ENCODE results near the gene PRKAR1B. TPM values are rescaled to one million over a fixed set of nuclear protein-coding genes. Genes with fewer than 3 reads are reported as not detected.

Gene PRKAR1B
- total and polyA plus RNA-seq, 10 of the 15 experiments (the other 5 are each of a cell fraction or from before 2014, with no cell fraction given): 1.4 to 45.6 (median 19.3) TPM

GRCh38 chr7:525740-526139 lies 201.3 kb downstream of the PRKAR1B start (continued):
- TF ChIP-seq RELB (IDR thresholded peaks at IDR 0.05; ENCODE audit: low read depth): no peak
- TF ChIP-seq RFX5 (IDR thresholded peaks at IDR 0.05; ENCODE audit: low read depth, low read length): no peak
- no peak for TF ChIP-seq PML (IDR thresholded peaks at IDR 0.05; ENCODE audit: low read length)
- TF ChIP-seq ELK1 (IDR thresholded peaks at IDR 0.05; ENCODE audit: low read depth, low read length): no peak
- no peak for TF ChIP-seq FOS (IDR thresholded peaks at IDR 0.05; ENCODE audit: borderline replicate concordance, extremely low read depth, insufficient read length)
- TF ChIP-seq NR2C1 (IDR thresholded peaks at IDR 0.05): no peak
- TF ChIP-seq SMAD1 (IDR thresholded peaks at IDR 0.05; ENCODE audit: low read depth, partially characterized antibody): no peak
- TF ChIP-seq MYB (IDR thresholded peaks at IDR 0.05; ENCODE audit: borderline replicate concordance, low read depth, low read length): no peak
- TF ChIP-seq POLR2AphosphoS5 (IDR thresholded peaks at IDR 0.05; ENCODE audit: low read length): no peak
- no peak for TF ChIP-seq MEF2B (IDR thresholded peaks at IDR 0.05; ENCODE audit: partially characterized antibody, poor library complexity, severe bottlenecking)
- no peak for TF ChIP-seq CHD4 (IDR thresholded peaks at IDR 0.05)

GRCh38 chr7:524800-525199 lies 202.3 kb downstream of the PRKAR1B start:
- H3K27me3 ChIP-seq (replicated peaks in 1 of 2; ENCODE audit: control insufficient read depth in 2 of 2, insufficient read depth in 2 of 2, low read length in 1 of 2): peaks cover 2 to 3% of the 10 kb centered on the region in 2 experiments
- H4K20me1 ChIP-seq (ENCODE audit: control insufficient read depth, insufficient read depth): no peaks in the 10 kb centered on the region
- ATAC-seq (no peak), DNase-seq (ENCODE audit: low read depth, low spot score) (no peak), FAIRE-seq (no peak)
- H3K9me3 ChIP-seq (replicated peaks; ENCODE audit: control insufficient read depth, insufficient read depth, low read length): no peaks in the 10 kb centered on the region; the same call in 2 of the 3 replicates
- no peaks in the 10 kb centered on the region for H3K36me3 ChIP-seq (ENCODE audit: control insufficient read depth in 2 of 2, insufficient read depth in 2 of 2, low read length in 1 of 2)
- intact Hi-C loops (cut with micrococcal nuclease; ENCODE audit: unreplicated experiment): loop anchor here (10.0 kb wide), 2 partner anchors 200 to 350 kb away; partner anchors contain the start of gene GET4
- BruUV-seq (replicated peaks): no TSS peak
- ChIA-PET POLR2A (no interaction called here), SMC1A (ENCODE audit: uncharacterized antibody, unreplicated experiment) (no interaction called here), RAD21 (ENCODE audit: unreplicated experiment) (no interaction called here), CTCF (no interaction called here)
- no peak overlapping the region for H3K9ac ChIP-seq (ENCODE audit: control insufficient read depth, insufficient read depth, low read length)
- 70% methylated on average over 9 of the region's 9 CpGs for WGBS (ENCODE audit: insufficient coverage, insufficient replicate concordance, low lambda C conversion rate, missing lambda C conversion rate)
- no peak overlapping the region for H3K4me2 ChIP-seq (ENCODE audit: control insufficient read depth, insufficient read depth)
- in situ Hi-C loops (cut with MboI): loop anchor here (5.0 kb wide), 1 partner anchor 63 kb away; no protein-coding TSS in a partner anchor
- H3K4me3 ChIP-seq: no peak overlapping the region
- H3K79me2 ChIP-seq (ENCODE audit: control insufficient read depth, insufficient read depth, low read length): no peaks in the 10 kb centered on the region
- H2AFZ ChIP-seq (ENCODE audit: control insufficient read depth, low read depth, low read length): no peak overlapping the region
- peaks cover 16% of the 10 kb centered on the region for H3K4me1 ChIP-seq (ENCODE audit: control insufficient read depth, insufficient read depth, low read length)
- no peak overlapping the region for H3K27ac ChIP-seq (ENCODE audit: control insufficient read depth, insufficient read depth)
- TF ChIP-seq FOS (IDR thresholded peaks at IDR 0.05; ENCODE audit: borderline replicate concordance, extremely low read depth, insufficient read length) (no peak), ZNF384 (IDR thresholded peaks at IDR 0.05; ENCODE audit: borderline replicate concordance, low read depth, low read length) (no peak), EED (IDR thresholded peaks at IDR 0.05; ENCODE audit: low read depth) (no peak), SRF (IDR thresholded peaks at IDR 0.05; ENCODE audit: low read depth in 2 of 2, low read length in 2 of 2) (no peak), ZNF217 (IDR thresholded peaks at IDR 0.05) (no peak), POLR2AphosphoS5 (IDR thresholded peaks at IDR 0.05; ENCODE audit: low read length) (no peak), MEF2B (IDR thresholded peaks at IDR 0.05; ENCODE audit: partially characterized antibody, poor library complexity, severe bottlenecking) (no peak), MYC (IDR thresholded peaks at IDR 0.05; ENCODE audit: insufficient read depth, insufficient read length, insufficient replicate concordance, low read length, severe bottlenecking) (no peak), MTA2 (IDR thresholded peaks at IDR 0.05; ENCODE audit: low read depth) (no peak), RFX5 (IDR thresholded peaks at IDR 0.05; ENCODE audit: low read depth, low read length) (no peak), BCLAF1 (IDR thresholded peaks at IDR 0.05) (no peak)

Data from GM12878 (cell line).